GM06990 (cell line): ENCODE data around the gene GPBAR1.

Source experiments
- DNase-seq: peaks from one replicate; pipeline ENCODE4 v3.0.0-alpha.2; 2011; ENCODE audit not compliant: insufficient read length; ENCODE audit errors: extremely low read depth
- H3K27me3 ChIP-seq: replicated peaks from 2 replicates; pipeline ENCODE4 v1.6.0; 2011; ENCODE audit warnings: low read length; ENCODE audit not compliant: control insufficient read depth, insufficient read depth
- H3K36me3 ChIP-seq: 2 replicates; pipeline ENCODE4 v1.5.1; 2011; ENCODE audit warnings: low read length; ENCODE audit not compliant: control insufficient read depth, insufficient read depth
- H3K4me3 ChIP-seq: replicated peaks from 2 replicates; pipeline ENCODE4 v1.5.1; 2011; ENCODE audit warnings: low read depth, mild to moderate bottlenecking, control low read depth, low read length
- CTCF ChIP-seq: IDR thresholded peaks from 2 replicates; pipeline ENCODE4 v1.5.1; 2011; ENCODE audit warnings: low read length, control low read depth, mild to moderate bottlenecking, inconsistent platforms; ENCODE audit not compliant: insufficient read depth, poor library complexity, severe bottlenecking

The GPBAR1 gene

GRCh38 chr2:218226903-218227302 lies 33.9 kb upstream of the GPBAR1 start:
- H3K27me3 ChIP-seq = no peaks in the 10 kb centered on the region
- peaks cover 15% of the 10 kb centered on the region for H3K36me3 ChIP-seq
- no peak for TF ChIP-seq CTCF
- no peak for DNase-seq
- no peak overlapping the region for H3K4me3 ChIP-seq

- no peak for TF ChIP-seq CTCF
- peaks cover 17% of the 10 kb centered on the region for H3K36me3 ChIP-seq
- no peak for DNase-seq
- H3K27me3 ChIP-seq = no peaks in the 10 kb centered on the region
- no peak overlapping the region for H3K4me3 ChIP-seq
Observed at GRCh38 chr2:218228366-218229090, 32.3 kb upstream of the GPBAR1 start.

GRCh38 chr2:218229239-218229638 lies 31.6 kb upstream of the GPBAR1 start:
- peak; percentile 75 for DNase-seq
- no peaks in the 10 kb centered on the region for H3K27me3 ChIP-seq
- H3K36me3 ChIP-seq = peaks cover 17% of the 10 kb centered on the region
- no peak overlapping the region for H3K4me3 ChIP-seq
- no peak for TF ChIP-seq CTCF

DNA sequence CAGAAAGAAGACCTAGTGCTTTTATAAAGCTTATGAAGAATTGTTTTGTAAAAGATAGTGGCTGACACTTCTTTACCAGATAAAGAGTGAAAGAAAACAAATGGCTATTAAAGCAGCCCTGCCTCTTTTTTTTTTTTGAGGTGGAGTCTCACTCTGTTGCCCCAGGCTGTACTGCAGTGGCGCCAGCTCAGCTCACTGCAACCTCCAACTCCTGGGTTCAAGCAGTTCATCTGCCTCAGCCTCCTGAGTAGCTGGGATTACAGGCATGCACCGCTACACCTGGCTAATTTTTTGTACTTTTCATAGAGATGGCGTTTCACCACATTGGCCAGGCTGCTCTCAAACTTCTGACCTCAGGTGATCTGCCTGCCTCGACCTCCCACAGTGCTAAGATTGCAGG lies 31.0 kb upstream of the GPBAR1 start:
- 0 out of 2 replicates have a peak overlapping the region, but pooled peaks have one; percentile 7 for H3K4me3 ChIP-seq
- H3K36me3 ChIP-seq = peaks cover 19% of the 10 kb centered on the region
- DNase-seq = no peak
- no peak for TF ChIP-seq CTCF
- no peaks in the 10 kb centered on the region for H3K27me3 ChIP-seq

DNA sequence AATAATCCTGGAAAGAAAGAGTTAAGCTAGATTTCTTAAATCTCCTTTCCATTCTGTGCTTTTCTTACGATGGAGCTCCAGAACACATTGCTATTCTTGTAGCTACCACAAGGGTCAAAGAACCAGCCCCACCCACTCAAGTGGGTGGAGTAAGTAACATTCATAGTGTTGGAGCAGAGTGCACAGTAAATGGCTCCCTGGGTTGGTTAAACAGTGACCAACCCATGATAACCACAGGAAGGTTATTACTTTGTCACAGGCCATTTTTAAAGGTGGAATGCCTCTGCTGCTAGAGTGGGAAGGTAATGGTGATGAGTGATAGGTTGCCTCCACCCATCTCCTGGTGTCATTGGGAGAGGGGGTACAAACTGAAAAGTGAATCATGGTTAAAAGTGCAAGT lies 29.9 kb upstream of the GPBAR1 start:
- DNase-seq = no peak
- peak; percentile 9 for TF ChIP-seq CTCF
- Histone ChIP-seq H3K36me3 (peaks cover 19% of the 10 kb centered on the region), H3K4me3 (no peak overlapping the region), H3K27me3 (no peaks in the 10 kb centered on the region)
